NCI-H1694 (cell line): ENCODE results near the gene ZNF28.
"Not testable (repeated sequence)": the region's sequence is repeated elsewhere in the genome, so short reads cannot be mapped to it uniquely, and the experiment has no call there.

ENCODE experiments used
- DNase-seq: peaks from one replicate; lab custom pipeline; 2025; lab: John Stamatoyannopoulos, UW

The ZNF28 gene

GRCh38 chr19:52821204-52821960, at the start of gene ZNF28:
ZNF28 (minus strand) TSS chr19:52821633; CDS start chr19:52817958, 3,675 bp downstream.
- DNase-seq, result peak; percentile 2

- DNase-seq, result not testable (repeated sequence)
Measured at GRCh38 chr19:52868031-52868430, 46.6 kb upstream of the ZNF28 start.

- DNase-seq, result not testable (repeated sequence)
Measured at GRCh38 chr19:52857378-52858191, 36.2 kb upstream of the ZNF28 start, which contains the start of gene ZNF468. ZNF468 (minus strand) TSS chr19:52857619; CDS start chr19:52854272, 3,347 bp downstream.

- DNase-seq, result not testable (repeated sequence)
Measured at GRCh38 chr19:52856540-52857377, 35.3 kb upstream of the ZNF28 start.

GRCh38 chr19:52847352-52847751, 25.9 kb upstream of the ZNF28 start:
- DNase-seq, result not testable (repeated sequence)

- DNase-seq, result not testable (repeated sequence)
Measured at GRCh38 chr19:52840825-52841465, 19.5 kb upstream of the ZNF28 start.

GRCh38 chr19:52834289-52834688, 12.9 kb upstream of the ZNF28 start:
- not testable (repeated sequence) for DNase-seq

- not testable (repeated sequence) for DNase-seq
Measured at GRCh38 chr19:52833541-52833940, 12.1 kb upstream of the ZNF28 start.

- not testable (repeated sequence) for DNase-seq
Measured at GRCh38 chr19:52829866-52830265, 8.4 kb upstream of the ZNF28 start.

- DNase-seq, result no peak
Measured at GRCh38 chr19:52825765-52826164, 4.3 kb upstream of the ZNF28 start.

- no peak for DNase-seq
Measured at GRCh38 chr19:52823676-52824075, 2.2 kb upstream of the ZNF28 start.

GRCh38 chr19:52820472-52821203, 795 bp downstream of the ZNF28 start:
- DNase-seq, result not testable (repeated sequence)

GRCh38 chr19:52809801-52810200, 11.6 kb downstream of the ZNF28 start:
- no peak for DNase-seq

- not testable (repeated sequence) for DNase-seq
Measured at GRCh38 chr19:52799950-52800640, 21.3 kb downstream of the ZNF28 start.

GRCh38 chr19:52789440-52789839, 32.0 kb downstream of the ZNF28 start:
- DNase-seq, result no peak

- DNase-seq, result not testable (repeated sequence)
Measured at GRCh38 chr19:52786464-52787354, 34.7 kb downstream of the ZNF28 start, which contains the start of gene ZNF600. ZNF600 (minus strand) TSS chr19:52786791; CDS start chr19:52778888, 7,903 bp downstream.

- DNase-seq, result no peak
Measured at GRCh38 chr19:52786078-52786463, 35.4 kb downstream of the ZNF28 start.

GRCh38 chr19:52785506-52785905, 35.9 kb downstream of the ZNF28 start:
- no peak for DNase-seq

GRCh38 chr19:52782864-52783263, 38.6 kb downstream of the ZNF28 start:
- DNase-seq, result not testable (repeated sequence)
